Measurements from ENCODE around the gene CADM3.

GRCh38 chr1:159142391-159142663 lies 29.1 kb upstream of the CADM3 start:
- TF ChIP-seq JUN (IDR thresholded peaks at IDR 0.05; ENCODE audit: low read depth, low read length) (no peak), RAD21 (IDR thresholded peaks at IDR 0.05 in 1 of 2, conservative IDR thresholded peaks at IDR 0.05 in 1 of 2; ENCODE audit: low read depth in 2 of 2, low read length in 2 of 2) (no peak), CTCF (IDR thresholded peaks at IDR 0.05; ENCODE audit: control extremely low read depth in 1 of 3, insufficient read depth in 1 of 3, low read depth in 1 of 3, low read length in 3 of 3) (no peak), POLR2A (IDR thresholded peaks at IDR 0.05; ENCODE audit: control extremely low read depth in 1 of 2, low read depth in 2 of 2, low read length in 2 of 2) (no peak), CEBPB (IDR thresholded peaks at IDR 0.05; ENCODE audit: low read depth, low read length) (no peak), ZNF274 (IDR thresholded peaks at IDR 0.05; ENCODE audit: borderline replicate concordance, extremely low read depth, low read length) (no peak), POLR2AphosphoS5 (IDR thresholded peaks at IDR 0.05; ENCODE audit: low read depth, low read length) (no peak), SUZ12 (IDR thresholded peaks at IDR 0.05; ENCODE audit: low read length) (no peak), HDAC6 (IDR thresholded peaks at IDR 0.05; ENCODE audit: low read depth, low read length) (no peak)

All from H1 (cell line).